HG03354 (cell line): ENCODE measurements around the gene RASSF3.
"Not testable (repeated sequence)": the region's sequence is repeated elsewhere in the genome, so short reads cannot be mapped to it uniquely, and the experiment has no call there.

Experiments used
- ATAC-seq: cut with Tn5 transposase; IDR thresholded peaks from one replicate; pipeline ENCODE4 v1.9.1; 2021; ENCODE audit warnings: mild to moderate bottlenecking; ENCODE audit not compliant: unreplicated experiment, poor library complexity, severe bottlenecking

RASSF3 gene

DNA sequence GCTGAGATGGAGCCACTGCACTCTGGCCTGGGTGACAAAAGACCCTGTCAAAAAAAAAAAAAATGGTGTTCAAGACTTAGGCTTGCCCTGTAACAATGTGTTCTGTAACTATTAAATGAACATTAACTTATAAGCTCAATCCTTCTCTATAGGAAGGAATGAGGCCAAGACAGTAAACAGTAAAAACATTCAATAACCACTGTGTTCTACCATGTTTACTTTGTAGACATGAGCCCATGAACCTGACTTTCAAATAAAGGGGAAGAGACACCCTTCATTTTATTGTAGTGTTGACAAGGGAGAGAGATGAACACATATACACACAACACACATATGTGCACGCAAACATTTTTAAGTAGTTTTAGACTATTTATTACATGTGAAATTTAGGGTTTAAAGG, 20.1 kb upstream of the RASSF3 start:
- no peak for ATAC-seq

DNA sequence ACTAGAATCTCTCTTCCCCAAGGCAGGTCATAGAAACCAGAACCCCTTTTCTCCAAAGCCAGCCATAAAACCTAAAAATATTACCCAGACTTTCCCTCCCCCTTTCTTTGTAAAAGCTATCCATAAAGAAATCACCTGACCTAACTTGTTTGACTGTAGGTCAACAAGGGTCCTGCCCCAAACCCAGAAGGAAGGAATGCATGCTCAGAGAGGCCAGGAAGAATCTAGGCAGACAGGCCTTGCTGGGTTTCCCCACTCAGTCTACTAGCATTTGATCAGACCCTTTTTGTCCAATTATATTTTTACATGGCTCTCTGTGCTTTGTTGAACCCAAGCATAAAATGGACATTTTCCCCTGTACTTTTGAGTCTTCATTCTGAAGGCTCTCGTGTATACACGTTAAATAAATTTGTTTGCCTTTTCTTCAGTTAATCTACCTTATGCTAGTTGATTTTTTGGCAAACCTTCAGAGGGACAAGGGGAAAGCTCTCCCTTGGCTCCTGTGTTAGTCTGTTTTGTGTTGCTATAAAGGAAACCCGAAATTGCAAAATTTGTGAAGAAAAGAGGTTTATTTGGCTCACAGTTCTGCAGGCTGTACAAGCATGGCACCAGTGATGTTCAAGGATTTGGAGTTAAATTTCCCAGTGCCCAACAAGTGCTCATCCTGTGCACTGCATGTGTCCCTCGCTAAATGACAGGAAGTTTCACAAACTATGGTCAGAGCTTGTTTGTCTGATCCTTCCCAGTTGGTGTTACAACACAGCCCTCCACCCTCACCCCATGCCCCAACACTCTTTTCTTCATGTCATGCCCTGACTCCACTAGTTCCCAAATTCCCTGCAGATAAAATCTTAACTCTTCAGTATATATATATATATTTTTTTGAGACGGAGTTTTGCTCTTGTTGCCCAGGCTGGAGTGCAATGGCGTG, 14.2 kb upstream of the RASSF3 start:
- ATAC-seq = no peak

DNA sequence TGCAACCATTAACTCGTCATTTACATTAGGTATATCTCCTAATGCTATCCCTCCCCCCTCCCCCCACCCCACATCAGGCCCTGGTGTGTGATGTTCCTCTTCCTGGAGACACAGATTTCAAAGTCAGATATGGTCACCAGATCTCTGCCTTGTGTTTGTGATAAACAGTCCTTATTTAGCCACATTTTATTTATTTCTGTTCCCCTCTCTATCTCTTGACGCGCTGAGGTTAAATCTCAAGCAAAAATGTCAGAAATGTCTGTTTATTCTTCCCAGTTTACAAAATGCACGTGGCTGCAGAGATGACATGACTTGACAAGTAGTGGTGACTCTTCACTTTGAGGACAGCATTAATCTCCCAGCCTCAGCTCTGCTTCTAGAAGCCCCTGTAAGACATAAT, 11.5 kb upstream of the RASSF3 start:
- ATAC-seq = no peak

DNA sequence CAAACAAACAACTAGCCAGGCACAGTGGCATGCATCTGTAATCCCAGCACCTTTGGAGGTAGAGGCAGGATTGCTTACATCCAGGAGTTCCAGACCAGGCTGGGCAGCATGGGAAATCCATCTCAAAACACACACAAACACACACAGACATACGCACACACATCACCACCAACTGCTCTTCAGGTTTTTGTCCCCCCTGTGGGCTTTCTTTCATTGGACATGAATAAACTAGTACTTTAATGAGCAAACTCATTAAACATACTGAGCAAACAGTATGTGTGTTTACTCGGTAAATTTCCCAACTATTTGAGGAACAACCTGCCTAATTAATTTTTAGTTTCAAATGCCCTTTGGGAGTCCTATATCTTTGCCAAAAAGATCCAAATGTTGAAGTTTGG, 10.1 kb upstream of the RASSF3 start:
- no peak for ATAC-seq

DNA sequence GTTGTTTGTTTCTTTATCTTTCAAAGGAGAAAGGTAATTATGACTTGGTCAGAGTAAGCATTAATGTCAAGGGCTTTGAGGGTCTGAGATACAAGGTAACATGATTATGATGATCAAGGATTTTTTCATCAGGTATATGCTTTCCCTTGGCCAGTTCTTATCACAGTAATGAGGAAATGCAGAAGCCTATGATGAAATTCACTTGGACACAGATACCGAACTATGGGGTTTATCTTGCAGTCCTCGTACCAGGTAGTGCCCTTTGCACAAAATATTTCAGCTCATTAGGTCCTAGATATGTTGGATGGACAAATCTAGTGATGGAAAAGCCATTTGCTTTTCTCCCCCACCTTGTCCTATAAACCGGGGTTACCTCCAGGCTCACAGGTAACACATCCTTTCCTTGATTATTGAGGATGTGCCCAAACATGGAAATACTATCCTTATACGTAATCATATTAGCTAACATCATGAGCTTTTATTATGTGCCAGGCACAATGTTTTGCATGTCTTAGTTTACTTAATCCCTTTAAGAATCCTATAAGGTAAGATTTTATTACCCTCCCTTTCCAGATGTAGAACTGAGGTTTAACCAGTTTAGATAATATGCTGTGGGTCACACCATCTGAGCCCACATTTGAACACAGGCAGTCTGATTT, 7.0 kb upstream of the RASSF3 start:
- no peak for ATAC-seq

DNA sequence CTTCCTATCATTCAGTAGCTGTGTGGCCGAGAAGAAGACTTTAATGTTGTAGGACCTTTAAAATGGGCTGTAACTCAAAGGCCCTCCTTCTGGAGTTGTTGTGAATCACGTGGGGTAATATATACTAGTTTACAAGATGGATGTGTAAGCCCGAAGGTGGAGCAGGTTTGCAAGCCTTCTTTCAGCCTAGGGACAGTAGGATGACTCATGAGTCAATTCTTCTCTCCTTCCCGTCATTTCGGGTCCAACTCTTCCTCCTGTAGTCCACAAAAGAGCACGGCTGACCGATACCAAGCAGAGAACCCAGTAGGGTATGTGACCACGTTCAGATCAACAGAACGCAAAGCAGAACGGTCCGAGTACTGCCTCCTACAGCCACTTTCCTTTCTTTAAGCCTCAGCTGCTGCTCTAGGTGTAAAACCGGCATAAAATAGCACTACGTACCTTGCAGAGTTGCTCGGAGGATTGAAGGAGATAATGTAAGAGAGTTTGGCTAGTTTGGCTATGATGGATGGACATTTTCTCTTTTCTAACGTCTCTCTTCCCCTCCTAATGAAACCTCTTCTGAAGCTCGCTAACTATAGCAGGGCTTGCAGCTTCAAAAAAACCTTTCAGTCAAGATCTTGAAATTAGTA, 1.3 kb upstream of the RASSF3 start:
- ATAC-seq = peak; percentile 34

DNA sequence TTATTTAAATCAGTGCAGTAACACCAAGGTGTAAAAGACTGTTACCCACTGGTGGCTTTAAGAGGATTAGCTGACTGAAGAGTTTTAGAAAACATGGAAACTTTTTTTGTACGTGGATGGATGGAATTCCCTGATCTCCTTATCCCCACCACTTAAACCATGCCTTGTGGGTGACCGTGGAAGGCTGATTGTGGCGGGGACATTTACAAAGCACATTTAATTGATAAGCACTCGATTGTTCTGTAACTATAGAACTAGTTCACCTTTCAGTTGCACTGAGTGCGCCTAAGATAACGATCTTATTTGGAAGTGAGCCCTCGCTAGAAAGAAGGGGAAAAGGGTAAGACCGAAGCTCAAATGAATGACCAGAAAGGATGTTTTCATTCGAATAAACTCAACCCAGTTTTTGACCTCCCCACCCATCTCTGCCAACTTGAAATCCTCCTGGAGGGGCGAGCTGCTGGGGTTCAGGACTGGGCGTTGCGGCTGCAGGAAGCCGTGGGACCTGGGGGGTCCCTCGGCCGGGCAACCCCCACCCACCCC, 688 bp upstream of the RASSF3 start:
- no peak for ATAC-seq

DNA sequence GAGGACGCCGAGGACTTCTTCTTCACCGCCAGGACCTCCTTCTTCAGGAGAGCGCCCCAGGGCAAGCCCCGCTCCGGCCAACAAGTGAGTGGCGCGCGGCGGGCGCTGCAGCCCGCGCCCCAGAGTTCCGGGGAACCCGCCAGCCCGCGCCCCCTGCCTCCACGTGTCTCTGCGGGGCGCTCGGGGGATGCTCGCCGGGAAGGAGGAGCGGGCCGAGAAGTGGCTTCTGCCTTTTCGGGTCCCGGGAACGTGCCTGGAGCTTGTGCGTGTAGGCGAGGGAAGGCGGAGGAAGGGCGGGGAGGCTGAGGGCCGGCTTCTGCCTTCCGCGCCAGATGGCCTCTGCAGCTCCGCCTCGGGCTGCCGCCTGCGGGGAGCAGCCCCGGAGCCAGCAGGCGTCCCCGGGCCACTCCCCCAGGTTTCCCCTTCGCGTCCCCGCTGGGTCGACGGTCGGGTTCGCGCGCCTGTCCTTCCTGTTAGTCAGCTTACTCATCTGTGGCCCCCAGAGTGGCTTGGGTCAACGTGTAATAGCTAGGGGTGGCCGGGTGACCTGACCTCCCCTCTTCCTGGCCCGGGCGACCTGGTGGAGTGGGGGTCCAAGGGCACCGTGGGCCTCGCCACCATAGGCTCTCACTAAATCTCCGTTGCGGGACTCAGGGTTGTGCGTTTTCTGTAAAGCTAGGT, 505 bp downstream of the RASSF3 start:
- peak; percentile 59 for ATAC-seq

DNA sequence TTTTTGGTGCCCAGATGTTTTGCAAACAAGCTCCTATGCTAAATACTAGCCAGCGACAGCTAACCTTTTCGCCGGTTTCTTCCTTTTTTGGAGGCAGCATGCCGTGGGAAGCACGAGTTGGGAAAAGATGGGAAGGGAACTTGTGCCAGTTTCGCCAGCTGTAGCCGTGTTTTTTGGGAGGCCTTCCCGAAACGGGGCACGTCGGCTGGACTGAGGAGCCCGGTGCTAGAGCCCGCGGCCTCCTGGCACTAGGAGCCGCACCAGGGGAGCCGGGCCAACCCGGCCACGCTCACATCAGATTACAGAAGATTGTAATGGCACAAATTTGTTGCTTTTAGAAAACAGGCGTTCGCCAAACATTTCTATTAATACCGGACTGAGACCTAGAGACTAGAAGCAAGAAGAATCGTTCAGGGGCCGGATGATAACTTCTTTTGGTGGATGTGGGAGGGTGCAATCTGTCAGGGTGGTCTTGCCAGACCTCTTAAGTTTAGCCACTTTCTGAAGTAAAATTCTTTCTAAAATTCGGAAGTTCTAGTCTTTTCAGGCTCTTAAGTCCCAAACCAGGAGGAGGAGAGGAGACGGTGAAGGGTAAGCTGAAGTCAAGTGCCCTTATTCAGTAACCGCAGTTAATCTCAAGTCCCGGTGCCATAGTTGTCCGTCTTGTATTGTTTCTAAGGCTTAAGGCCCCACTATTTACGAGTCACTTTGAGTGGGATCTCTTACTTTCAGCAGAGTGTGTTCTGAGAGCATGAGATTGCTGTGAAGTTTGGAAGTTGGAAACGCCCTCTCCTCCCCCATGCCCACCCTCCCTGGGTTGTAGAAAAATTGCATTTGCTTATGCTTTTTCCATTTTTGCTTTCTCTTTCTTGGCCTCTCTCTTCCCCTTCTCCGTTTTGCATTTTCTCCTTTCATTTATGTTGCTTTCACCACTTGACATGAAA, 1.3 kb downstream of the RASSF3 start:
- no peak for ATAC-seq

DNA sequence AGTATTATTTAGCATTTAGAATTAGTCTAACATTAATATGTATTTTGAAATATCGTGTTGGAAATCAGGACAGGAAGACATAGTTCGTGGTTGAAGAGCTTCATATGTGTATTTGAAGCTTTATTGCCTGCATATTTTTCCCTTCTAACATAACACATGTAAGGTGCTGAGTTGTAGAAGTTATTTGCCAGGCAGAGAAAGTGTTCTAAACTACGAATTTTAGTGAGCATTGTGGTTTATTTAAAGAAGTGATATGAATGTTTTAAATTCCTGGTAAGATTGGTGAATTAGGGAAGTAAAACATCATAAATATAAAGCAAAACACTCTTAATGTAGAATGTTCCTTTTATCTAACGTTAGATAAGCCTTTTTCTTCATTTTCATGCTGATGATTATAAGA, 2.5 kb downstream of the RASSF3 start:
- ATAC-seq = no peak

DNA sequence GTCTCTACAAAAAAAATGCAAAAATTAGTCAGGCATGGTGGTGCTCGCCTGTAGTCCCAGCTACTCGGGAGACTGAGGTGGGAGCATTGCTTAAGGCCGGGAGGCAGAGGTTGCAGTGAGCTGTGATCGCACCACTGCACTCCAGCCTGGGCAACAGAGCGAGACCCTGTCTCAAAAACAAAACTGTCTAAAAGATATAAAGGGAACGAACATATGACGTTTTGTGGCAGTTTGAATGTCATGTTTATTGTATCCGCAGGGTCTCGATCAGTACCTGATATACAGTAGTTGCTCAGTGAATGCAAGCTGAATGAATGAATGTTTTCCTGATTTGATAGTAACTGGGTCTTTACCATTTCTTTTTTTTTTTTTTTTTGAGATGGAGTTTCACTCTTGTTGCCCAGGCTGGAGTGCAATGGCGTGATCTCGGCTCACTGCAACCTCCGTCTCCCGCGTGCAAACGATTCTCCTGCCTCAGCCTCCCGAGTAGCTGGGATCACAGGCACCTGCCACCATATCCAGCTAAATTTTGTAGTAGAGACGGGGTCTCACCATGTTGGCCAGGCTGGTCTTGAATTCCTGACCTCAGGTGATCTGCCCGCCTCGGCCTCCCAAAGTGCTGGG, 3.6 kb downstream of the RASSF3 start:
- not testable (repeated sequence) for ATAC-seq

DNA sequence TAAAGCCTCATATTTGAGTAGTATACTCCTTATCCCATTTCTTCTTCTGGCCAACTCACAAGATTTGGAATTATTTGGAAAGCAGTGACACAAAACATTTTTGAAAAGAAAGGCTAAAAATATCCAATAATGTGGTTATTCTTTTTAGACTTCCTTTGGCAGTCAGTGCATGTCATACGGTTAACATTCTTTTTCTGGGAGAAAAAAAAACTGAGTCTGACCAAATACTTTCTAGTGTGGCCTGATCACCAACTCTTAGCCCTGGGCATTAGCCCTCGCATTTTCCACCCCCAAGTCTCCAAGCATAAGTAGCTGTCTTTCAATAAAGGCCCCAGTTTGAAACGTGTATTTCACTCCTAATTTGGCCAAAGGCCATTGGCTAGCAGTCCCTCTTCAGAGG, 5.9 kb downstream of the RASSF3 start:
- no peak for ATAC-seq

DNA sequence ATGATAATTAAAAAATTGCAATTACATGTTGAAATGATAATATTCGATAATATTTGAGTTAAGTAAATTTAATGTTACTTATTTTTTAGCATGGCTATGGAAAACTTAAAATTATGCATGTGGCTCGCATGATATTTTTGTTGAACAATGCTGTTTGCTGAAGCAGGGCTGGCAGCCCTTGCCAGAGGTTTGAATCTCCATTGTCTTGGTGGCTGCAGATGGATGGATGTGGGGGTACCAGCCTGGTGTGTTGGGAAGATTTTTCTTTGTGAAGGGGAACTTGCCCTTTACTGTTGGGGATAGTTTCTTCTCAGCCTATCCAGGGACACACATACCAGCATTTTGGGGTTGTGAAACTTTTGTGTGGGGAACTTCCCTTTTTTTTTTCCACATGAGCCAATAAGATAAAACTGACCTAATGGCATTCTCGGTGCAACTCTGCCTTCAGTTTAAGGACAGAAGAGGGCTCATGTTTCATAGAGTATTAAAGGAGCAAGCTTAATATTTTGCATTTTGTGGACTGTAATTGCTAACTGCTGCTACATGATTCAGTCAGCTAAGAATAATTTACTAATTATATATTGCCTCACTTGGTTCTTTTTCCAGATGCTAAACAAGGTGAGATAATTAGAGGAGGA, 8.8 kb downstream of the RASSF3 start:
- ATAC-seq = peak; percentile 55

DNA sequence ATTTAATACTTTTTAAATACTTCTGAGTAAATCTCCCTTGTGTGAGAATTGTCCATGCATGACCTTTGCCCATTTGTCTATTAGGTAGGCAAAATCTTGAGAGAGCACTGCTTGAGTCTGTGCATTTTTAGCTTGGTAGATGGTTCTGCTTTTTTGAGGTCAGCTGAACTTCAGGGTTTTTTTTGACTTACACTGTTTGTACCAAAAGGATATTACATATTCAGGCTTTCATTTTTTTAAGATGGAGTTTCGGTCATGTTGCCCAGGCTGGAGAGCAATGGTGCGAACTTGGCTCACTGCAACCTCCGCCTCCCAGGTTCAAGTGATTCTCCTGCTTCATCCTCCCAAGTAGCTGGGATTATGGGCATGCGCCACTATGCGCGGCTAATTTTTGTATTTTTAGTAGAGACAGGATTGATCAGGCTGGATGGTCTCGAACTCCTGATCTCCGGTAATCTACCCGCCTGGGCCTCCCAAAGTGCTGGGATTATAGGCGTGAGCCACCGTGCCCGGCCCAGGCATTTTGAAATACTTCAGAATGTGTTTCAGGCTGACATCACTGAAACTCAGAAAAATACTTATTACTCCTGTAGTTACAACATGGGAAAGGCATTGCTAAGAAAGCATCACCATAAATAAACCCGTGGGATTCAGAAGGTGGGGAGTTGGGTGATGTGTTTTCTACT, 11.1 kb downstream of the RASSF3 start:
- peak; percentile 83 for ATAC-seq

DNA sequence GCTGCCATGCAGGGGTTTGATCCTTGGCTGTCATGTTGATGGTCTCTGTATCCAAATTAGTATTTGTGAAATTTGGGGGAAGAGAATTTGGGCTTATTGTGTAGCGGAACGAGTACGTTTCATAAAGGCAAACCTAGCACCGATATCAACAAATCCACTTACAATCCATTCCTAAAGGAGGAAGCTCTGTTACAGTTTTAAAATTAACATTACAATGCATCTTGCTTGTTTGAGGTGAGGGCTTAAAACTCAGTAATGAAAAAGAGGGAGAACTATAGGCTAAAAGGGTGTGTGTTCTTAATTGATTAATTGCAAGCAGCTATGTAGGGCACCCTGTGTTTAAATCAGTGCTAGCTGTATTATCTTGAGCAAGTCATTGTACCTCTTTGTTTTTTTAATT, 13.7 kb downstream of the RASSF3 start:
- no peak for ATAC-seq

DNA sequence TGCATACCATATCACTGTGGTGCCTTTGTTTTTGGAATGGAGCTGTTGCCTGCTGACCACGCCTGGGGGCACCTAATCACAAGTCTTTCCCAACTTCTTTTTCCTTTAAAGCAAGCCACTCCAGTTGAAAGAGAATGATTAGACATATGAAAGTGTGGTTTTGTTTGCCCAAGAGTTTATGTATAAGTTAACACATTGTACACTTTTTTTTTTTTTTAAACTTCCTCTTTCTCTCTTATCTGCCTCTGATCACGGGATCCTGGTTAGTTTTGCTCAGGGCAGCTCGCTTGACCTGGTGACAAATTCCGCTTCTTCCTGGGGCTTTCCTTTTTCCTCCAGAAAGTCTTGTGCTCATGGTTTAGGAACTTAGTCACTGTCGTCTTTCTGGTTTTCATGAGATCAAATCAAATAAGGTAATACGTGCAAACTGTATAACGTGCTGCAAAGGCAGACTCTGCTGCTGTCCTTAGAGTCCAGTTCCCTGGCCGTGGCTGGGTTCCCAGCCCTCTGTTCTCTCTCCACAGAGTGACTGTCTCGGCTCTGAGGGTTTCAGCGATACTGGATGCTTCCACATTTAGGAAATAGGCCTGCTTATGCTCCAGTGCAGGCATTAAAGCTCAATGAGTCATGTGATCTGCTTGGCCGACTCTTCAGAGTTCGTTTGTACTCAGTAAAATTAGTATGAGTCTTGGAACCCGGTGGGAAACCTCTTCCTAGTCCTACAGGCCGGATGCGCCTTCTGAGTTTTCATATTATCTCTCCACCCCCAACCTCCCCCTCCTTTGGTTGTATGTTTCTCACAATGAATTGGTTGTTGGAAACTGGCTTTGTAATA, 15.2 kb downstream of the RASSF3 start:
- ATAC-seq = peak; percentile 50

DNA sequence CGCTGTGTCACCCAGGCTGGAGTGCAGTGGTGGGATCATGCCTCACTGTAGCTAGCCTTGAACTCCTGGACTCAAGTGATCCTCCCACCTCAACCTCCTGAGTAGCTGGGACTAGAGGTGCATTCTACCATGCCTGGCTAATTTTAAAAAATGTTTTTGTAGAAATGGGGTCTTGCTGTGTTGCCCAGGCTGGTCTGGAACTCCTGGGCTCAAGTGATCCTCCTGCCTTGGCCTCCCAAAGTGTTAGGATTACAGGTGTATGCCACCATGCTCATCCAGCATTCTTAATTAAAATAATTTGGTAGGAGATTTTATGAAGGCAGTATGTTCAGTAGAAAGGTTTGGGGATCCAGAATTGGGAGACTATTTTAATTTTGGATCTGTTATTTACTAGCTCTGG, 16.3 kb downstream of the RASSF3 start:
- ATAC-seq = not testable (repeated sequence)
